HFF-Myc (cell line): ENCODE measurements around the gene NR2C2AP.

ENCODE experiments used
- DNase-seq: peaks from one replicate; pipeline ENCODE4 v3.0.0-alpha.2; 2011; ENCODE audit warnings: low read depth; ENCODE audit errors: extremely low read depth
- H3K4me3 ChIP-seq: replicated peaks from 2 replicates; pipeline ENCODE4 v1.5.1; 2011; ENCODE audit warnings: low read depth, mild to moderate bottlenecking, control low read depth, low read length
- CTCF ChIP-seq: IDR thresholded peaks from 2 replicates; pipeline ENCODE4 v1.5.1; 2012; ENCODE audit warnings: mild to moderate bottlenecking, low read depth, low read length, control low read depth; ENCODE audit errors: missing control alignments

The NR2C2AP gene

GRCh38 chr19:19160461-19161035, 42.7 kb downstream of the NR2C2AP start:
- TF ChIP-seq CTCF: no peak
- no peak overlapping the region for H3K4me3 ChIP-seq
- DNase-seq: no peak

DNA sequence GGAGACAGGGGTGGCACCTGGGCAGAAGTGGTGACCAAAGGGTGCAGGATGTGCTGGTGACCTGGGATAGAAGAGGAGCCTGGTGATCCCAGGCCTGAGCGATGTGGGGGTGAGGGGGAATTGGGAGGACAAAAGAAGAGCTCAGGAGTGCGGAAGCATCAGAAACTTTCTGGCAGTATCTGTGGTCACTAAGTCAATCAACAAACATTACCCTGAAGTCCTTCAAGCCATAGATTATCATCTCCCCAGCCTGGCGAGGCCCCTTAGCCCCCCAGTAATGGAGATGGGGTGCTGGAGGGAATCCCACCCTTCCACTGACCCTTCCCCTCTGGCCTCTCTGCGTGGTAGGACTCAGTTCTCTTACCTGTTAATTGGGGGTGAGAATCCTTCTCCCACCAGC, 43.7 kb downstream of the NR2C2AP start:
- TF ChIP-seq CTCF: no peak
- DNase-seq: no peak
- no peak overlapping the region for H3K4me3 ChIP-seq

DNA sequence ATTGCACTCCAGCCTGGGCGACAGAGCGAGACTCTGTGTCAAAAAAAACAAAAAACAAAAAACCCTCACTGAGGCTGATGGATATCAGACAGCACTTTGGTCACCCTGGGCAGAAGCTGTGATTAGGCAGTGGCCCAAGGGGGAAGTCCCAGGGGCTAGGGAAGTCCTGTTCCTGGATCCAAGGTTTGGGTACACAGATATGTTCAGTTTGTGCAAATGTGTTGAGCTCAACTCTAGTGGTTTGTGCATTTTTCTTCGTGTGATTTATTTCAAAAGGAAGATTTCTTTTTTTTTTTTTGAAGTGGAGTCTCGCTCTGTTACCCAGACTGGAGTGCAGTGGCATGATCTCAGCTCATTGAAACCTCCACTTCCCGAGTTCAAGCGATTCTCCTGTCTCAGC, 45.4 kb downstream of the NR2C2AP start:
- no peak for DNase-seq
- H3K4me3 ChIP-seq: no peak overlapping the region
- no peak for TF ChIP-seq CTCF

- DNase-seq: no peak
- H3K4me3 ChIP-seq: no peak overlapping the region
- TF ChIP-seq CTCF: no peak
These were observed 47.6 kb downstream of the NR2C2AP start for GRCh38 chr19:19155495-19156219.

DNA sequence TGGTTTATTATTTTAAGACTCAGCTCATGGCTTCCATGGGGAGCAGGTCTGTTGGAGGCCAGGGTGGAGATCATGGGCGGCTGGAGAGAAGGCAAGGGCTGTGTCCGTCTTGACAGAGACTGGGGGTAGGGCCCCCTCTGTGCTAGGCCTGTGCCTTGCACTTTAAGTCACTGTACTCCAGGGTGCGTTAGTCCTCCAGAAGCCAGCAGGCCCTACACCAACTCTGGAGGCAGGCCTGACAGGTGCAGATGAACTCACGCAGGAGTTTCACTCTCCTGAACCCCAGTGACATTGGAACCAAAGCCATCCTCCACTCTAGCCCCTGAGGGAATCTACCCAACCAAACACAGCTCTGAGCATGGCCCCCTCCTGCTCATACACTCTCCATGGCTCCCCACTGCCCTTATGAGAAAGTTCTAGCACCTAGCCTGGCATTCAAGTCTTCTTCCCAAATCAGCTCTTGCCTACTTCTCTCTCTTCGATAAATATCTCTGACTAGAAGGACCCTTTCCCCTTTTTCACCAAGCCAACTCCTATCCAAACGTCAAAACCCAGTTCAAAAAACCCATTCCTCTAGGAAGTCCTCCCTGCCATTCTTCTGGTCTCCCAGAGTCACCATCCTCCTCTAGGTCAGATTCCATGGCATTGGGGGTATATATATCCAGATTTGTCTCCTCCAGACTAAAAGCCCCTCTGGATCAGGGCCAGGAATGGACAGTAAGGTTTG, 48.3 kb downstream of the NR2C2AP start:
- no peak for DNase-seq
- H3K4me3 ChIP-seq: no peak overlapping the region
- TF ChIP-seq CTCF: no peak

DNA sequence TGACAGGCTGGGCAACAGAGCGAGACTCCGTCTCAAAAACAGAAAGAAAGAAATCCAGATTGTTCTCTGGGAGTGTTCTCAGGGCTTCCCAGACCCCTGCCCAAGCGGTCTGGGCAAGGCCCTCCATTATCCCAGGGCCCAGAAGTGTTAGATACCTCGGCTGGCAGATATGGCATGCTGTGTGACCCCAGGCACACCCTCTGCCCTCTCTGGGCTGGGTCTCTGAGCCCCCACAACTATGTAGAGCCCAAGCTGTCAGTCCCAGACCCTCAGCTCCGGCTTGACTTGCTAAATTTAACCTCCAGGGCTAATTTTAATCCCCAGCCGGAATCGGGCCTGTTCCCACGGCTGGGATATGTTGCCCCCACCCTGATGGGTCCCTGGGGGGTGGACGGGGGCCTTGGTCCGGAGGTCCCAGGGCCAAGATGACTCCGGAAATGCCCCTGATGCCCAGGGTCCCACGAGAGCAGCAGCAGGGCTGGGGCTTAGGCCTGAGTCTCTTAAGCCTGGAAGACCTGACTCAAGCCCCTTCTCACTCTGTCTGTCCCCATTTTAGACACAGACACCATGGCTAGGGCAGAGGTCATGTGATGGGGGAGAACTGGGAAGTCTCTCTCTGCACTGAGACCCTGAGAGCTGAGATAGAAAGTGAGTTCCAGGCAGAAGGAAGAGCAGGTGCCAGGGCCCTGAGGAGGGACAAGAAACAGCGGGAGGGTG, 50.4 kb downstream of the NR2C2AP start:
- no peak for TF ChIP-seq CTCF
- no peak for DNase-seq
- no peak overlapping the region for H3K4me3 ChIP-seq
